ENCODE measurements around the gene GAMT.
"Not testable (repeated sequence)": the region's sequence is repeated elsewhere in the genome, so short reads cannot be mapped to it uniquely, and the experiment has no call there.

The GAMT gene

GRCh38 chr19:1421218-1421957, 20.0 kb upstream of the GAMT start:
- TF ChIP-seq, protein P1, sequence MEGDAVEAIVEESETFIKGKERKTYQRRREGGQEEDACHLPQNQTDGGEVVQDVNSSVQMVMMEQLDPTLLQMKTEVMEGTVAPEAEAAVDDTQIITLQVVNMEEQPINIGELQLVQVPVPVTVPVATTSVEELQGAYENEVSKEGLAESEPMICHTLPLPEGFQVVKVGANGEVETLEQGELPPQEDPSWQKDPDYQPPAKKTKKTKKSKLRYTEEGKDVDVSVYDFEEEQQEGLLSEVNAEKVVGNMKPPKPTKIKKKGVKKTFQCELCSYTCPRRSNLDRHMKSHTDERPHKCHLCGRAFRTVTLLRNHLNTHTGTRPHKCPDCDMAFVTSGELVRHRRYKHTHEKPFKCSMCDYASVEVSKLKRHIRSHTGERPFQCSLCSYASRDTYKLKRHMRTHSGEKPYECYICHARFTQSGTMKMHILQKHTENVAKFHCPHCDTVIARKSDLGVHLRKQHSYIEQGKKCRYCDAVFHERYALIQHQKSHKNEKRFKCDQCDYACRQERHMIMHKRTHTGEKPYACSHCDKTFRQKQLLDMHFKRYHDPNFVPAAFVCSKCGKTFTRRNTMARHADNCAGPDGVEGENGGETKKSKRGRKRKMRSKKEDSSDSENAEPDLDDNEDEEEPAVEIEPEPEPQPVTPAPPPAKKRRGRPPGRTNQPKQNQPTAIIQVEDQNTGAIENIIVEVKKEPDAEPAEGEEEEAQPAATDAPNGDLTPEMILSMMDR (IDR thresholded peaks at IDR 0.05; ENCODE audit: insufficient read depth, low read length, missing control alignments), result no peak
- POLR2A ChIA-PET, result interaction anchor here (0.6 to 1.1 kb wide), 2 partner anchors 13 to 352 kb away, joined by 3 read pairs; no protein-coding TSS in a partner anchor
- DNase-seq (ENCODE audit: low read depth, low spot score), result no peak
- CTCF ChIA-PET, result interaction anchor here (1.2 to 2.6 kb wide), 3 partner anchors 9 to 16 kb away, joined by 3 to 8 read pairs (median 4); no protein-coding TSS in a partner anchor
- no peak overlapping the region for H3K4me3 ChIP-seq (ENCODE audit: low read depth, low read length)

DNA sequence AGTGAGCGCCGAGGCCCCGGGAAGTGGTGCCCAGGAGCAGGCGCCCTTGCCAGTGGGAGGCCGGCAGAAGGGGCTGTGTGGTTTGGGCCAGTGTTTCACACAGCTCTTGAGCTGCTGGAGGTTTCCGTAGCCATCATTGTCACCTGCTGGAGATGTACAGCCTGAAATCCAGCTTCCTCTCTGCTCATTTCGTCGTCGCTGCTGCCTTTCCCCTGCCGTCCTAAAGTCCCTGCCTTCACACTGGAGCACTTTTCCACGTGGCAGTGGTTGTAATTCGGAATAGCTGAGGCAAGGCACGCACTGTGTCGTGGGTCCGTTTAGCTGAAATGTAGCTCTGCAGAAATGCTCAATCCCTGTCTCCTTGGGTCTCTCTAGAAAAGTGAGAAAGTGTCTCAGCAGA, 19.2 kb upstream of the GAMT start:
- POLR2A ChIA-PET, result interaction anchor here (1.1 kb wide), 1 partner anchor 12 kb away, joined by 3 read pairs; no protein-coding TSS in a partner anchor
- CTCF ChIA-PET, result interaction anchor here (1.2 to 1.3 kb wide), 2 partner anchors 10 to 17 kb away, joined by 3 to 4 read pairs; no protein-coding TSS in a partner anchor
- TF ChIP-seq, protein P1 (IDR thresholded peaks at IDR 0.05; ENCODE audit: insufficient read depth, low read length, missing control alignments), result no peak
- DNase-seq (ENCODE audit: low read depth, low spot score), result no peak
- no peak overlapping the region for H3K4me3 ChIP-seq (ENCODE audit: low read depth, low read length)

- H3K4me3 ChIP-seq (ENCODE audit: low read depth, low read length); DNase-seq (ENCODE audit: low read depth, low spot score); POLR2A ChIA-PET: not testable (repeated sequence)
- CTCF ChIA-PET, result interaction anchor here (1.2 to 1.3 kb wide), 2 partner anchors 10 to 17 kb away, joined by 3 to 4 read pairs; no protein-coding TSS in a partner anchor
These were observed 18.7 kb upstream of the GAMT start for GRCh38 chr19:1420085-1420484.

DNA sequence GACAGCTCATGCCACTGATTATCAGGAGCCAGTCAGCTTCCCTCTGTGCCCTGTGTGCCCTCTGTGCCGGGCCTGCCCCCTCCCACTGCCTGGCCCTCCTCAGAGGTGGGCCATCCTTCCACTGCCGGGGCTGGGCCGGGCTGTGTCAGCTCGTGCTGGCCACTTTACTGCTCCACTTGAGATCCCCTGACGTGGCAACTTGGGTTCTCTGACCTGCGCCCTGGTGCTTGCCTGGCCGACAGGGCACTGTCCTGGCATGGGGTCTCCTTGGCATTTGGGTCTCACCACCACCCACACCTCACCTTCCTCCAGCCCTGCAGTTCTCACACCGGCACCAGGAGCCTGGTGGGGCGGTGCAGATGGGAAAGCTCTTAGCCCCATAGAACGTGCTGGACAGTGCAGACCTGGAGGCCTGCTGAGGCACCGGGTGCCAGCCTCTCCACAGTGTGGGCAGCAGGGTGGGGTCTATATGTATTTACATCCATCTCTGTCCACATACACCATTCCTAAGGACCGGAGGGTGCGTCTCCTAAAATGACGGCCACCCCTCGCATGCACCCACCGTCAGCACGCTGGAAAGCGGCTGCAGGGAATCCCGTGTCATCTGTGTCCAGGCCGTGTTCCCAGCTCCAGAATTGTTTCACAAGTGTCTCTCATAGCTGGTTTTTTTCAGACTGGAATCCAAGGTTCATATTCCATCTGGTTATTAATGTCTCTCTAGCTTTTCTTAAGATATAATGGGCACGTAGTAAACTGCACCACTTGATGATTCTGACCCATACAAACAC, 17.8 kb upstream of the GAMT start:
- CTCF ChIA-PET, result no interaction called here
- POLR2A ChIA-PET, result interaction anchor here (0.9 kb wide), 1 partner anchor 11 kb away, joined by 3 read pairs; no protein-coding TSS in a partner anchor

GRCh38 chr19:1418496-1418775, 17.1 kb upstream of the GAMT start:
- no peak for DNase-seq (ENCODE audit: low read depth, low spot score)
- TF ChIP-seq, protein P1 (IDR thresholded peaks at IDR 0.05; ENCODE audit: insufficient read depth, low read length, missing control alignments), result no peak
- no peak overlapping the region for H3K4me3 ChIP-seq (ENCODE audit: low read depth, low read length)
- ChIA-PET POLR2A (interaction anchor here (0.9 kb wide), 1 partner anchor 10 kb away, joined by 3 read pairs; no protein-coding TSS in a partner anchor), CTCF (no interaction called here)

More for the DNA sequence above, 17.8 kb upstream of the GAMT start:
- DNase-seq (ENCODE audit: low read depth, low spot score), result no peak
- TF ChIP-seq, protein P1 (IDR thresholded peaks at IDR 0.05; ENCODE audit: insufficient read depth, low read length, missing control alignments), result no peak
- H3K4me3 ChIP-seq (ENCODE audit: low read depth, low read length), result no peak overlapping the region

DNA sequence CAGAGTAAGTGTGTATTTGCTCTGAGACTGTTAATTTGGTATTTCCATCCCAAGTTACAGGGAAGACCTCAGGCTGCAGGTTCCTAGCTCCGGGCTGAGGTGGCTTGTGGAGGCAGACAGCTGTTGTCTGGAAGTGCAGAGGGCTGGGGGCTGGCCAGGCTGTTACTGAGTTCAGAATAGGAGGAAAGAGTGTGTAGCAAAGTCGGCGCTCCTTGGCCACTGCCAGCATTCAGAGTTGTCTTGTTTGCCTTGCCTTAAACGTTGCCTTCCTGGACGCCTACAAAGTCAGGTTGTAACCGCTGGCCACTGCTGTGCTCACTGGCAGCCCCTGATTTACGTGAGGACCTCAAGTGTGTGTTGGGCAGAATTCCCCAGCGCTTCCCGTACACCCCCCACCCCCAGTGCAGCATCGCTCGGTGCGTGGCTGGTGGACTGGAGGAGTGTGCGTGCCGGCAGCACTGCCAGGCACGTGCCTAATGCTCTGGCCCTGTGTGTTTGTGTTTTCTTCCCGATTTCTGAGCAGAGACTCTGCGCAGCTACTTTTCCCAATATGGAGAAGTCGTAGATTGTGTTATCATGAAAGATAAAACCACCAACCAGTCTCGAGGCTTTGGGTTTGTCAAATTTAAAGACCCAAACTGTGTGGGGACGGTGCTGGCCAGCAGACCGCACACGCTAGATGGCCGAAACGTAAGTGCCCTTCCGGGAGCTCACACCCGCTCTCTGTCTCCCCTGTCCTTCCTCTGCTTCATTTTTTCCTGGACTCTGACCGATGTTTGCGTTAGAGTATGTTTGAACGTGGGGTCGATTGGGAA, 16.5 kb upstream of the GAMT start:
- no peak for DNase-seq (ENCODE audit: low read depth, low spot score)
- no peak overlapping the region for H3K4me3 ChIP-seq (ENCODE audit: low read depth, low read length)
- TF ChIP-seq, protein P1 (IDR thresholded peaks at IDR 0.05; ENCODE audit: insufficient read depth, low read length, missing control alignments), result no peak
- POLR2A ChIA-PET, result interaction anchor here (0.9 kb wide), 2 partner anchors 10 to 21 kb away, joined by 3 read pairs; no protein-coding TSS in a partner anchor
- CTCF ChIA-PET, result interaction anchor here (1.3 to 2.4 kb wide), 2 partner anchors 19 to 174 kb away, joined by 5 to 8 read pairs; no protein-coding TSS in a partner anchor

All from AG04449 (cell line).